Measurements from ENCODE around the gene SH2D5.
A peak's percentile ranks its signal among the peaks of the same experiment; 100 is the strongest.

SH2D5 gene

GRCh38 chr1:20713440-20713839 is 19.1 kb downstream of the SH2D5 start:
- no peak for DNase-seq

GRCh38 chr1:20712215-20712577 is 20.3 kb downstream of the SH2D5 start:
- no peak for DNase-seq

GRCh38 chr1:20711285-20712214 is 21.0 kb downstream of the SH2D5 start:
- peak in 3 of 4 experiments; percentile 34 to 47 (median 40) for DNase-seq

- DNase-seq, result no peak
Measured at GRCh38 chr1:20710469-20711284, 21.8 kb downstream of the SH2D5 start.

- DNase-seq, result no peak
Measured at GRCh38 chr1:20709868-20710267, 22.6 kb downstream of the SH2D5 start.

GRCh38 chr1:20708891-20709290 is 23.6 kb downstream of the SH2D5 start:
- no peak for DNase-seq

- no peak for DNase-seq
Measured at GRCh38 chr1:20708057-20708456, 24.4 kb downstream of the SH2D5 start.

- DNase-seq, result no peak
Measured at GRCh38 chr1:20706841-20707240, 25.7 kb downstream of the SH2D5 start.

- DNase-seq, result no peak
Measured at GRCh38 chr1:20705203-20705755, 27.2 kb downstream of the SH2D5 start.

- no peak for DNase-seq
Measured at GRCh38 chr1:20704390-20705202, 27.9 kb downstream of the SH2D5 start.

GRCh38 chr1:20703124-20703756 is 29.3 kb downstream of the SH2D5 start:
- no peak for DNase-seq

GRCh38 chr1:20702416-20702815 is 30.1 kb downstream of the SH2D5 start:
- DNase-seq, result peak in 3 of 4 experiments; percentile 23 to 53 (median 41)

GRCh38 chr1:20701847-20702246 is 30.7 kb downstream of the SH2D5 start:
- no peak for DNase-seq

- DNase-seq, result no peak
Measured at GRCh38 chr1:20701446-20701845, 31.1 kb downstream of the SH2D5 start.

- DNase-seq, result no peak
Measured at GRCh38 chr1:20700636-20701215, 31.8 kb downstream of the SH2D5 start.

GRCh38 chr1:20699558-20699957 is 32.9 kb downstream of the SH2D5 start:
- DNase-seq, result no peak

- no peak for DNase-seq
Measured at GRCh38 chr1:20698195-20698910, 34.1 kb downstream of the SH2D5 start.

GRCh38 chr1:20697563-20697962 is 34.9 kb downstream of the SH2D5 start:
- DNase-seq, result no peak

GRCh38 chr1:20696397-20697333 is 35.8 kb downstream of the SH2D5 start:
- DNase-seq, result peak; percentile 87 to 95 (median 92)

- peak in 3 of 4 experiments; percentile 16 to 56 (median 41) for DNase-seq
Measured at GRCh38 chr1:20695515-20695914, 37.0 kb downstream of the SH2D5 start.

All from suppressor macrophage (primary cell).